ENCODE results near the gene MT1H. TPM values are rescaled to one million over a fixed set of nuclear protein-coding genes. Genes with fewer than 3 reads are reported as not detected.

The MT1H gene
- total and polyA plus RNA-seq, 2 of the 13 experiments (the other 11 are each of a cell fraction or from before 2014, with no cell fraction given): 0.60 TPM; not detected in 1

DNA sequence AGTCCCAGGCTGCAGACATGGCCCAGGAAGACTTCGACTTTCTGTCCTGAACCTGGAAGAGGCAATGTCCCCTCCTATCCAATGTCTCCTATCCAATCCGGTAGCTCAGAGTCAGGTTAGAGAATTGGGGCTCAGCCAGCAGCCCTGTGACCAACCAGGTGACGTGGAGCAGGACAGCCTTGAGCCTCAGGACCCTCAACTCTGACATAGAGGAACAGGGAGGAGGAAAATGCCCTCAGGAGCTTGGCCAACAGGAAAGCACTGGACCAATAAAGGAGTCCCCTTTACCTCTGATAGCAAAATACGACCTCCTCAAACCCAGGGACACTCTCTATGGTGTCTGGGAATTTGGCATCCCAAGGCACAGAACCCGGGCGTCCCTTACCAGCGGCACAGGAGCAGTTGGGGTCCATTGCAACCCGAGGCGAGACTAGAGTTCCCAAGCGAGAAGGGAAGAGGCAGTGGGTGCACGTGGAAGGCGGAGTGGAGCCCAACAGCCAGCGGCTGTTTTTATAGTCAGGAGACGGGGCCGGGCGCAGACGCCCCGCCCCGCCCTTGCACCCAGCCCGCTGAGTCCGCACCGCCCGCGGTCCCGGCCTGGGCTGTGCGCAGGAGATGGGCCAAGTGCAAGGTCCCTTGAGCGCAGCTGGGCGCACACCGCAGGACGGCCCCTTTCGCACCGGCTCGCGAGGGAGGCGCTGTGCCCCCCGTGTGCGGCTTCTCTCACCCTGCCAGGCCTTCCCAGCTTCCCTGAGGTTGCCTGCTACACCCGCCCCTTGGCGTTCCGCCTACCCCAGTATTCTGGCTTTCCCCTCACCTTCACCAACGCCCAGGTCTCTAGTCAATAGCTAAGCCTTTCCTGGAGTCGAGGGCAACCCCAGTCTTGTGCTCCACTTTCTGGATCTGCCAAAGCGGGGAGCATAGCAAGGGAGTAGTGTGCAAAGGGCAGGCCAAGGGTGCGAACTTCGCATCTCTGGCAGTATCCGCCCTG is 1.7 kb upstream of the MT1H start, which contains the start of gene MT1G (continued):
- TF ChIP-seq, protein P1, sequence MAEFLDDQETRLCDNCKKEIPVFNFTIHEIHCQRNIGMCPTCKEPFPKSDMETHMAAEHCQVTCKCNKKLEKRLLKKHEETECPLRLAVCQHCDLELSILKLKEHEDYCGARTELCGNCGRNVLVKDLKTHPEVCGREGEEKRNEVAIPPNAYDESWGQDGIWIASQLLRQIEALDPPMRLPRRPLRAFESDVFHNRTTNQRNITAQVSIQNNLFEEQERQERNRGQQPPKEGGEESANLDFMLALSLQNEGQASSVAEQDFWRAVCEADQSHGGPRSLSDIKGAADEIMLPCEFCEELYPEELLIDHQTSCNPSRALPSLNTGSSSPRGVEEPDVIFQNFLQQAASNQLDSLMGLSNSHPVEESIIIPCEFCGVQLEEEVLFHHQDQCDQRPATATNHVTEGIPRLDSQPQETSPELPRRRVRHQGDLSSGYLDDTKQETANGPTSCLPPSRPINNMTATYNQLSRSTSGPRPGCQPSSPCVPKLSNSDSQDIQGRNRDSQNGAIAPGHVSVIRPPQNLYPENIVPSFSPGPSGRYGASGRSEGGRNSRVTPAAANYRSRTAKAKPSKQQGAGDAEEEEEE (CRISPR knock-in tag; IDR thresholded peaks at IDR 0.05; ENCODE audit: borderline replicate concordance): 0 out of 2 replicates have a peak, but pooled peaks have one; percentile 45
- TF ChIP-seq ERF (CRISPR knock-in tag; IDR thresholded peaks at IDR 0.05): peak; percentile 41
- peak; percentile 90; the same call in 1 of the 2 replicates for TF ChIP-seq ZNF567 (CRISPR knock-in tag; IDR thresholded peaks at IDR 0.05; ENCODE audit: borderline replicate concordance)
- TF ChIP-seq DMAP1 (CRISPR knock-in tag; IDR thresholded peaks at IDR 0.05): peak; percentile 62
- no peak for TF ChIP-seq CENPT (CRISPR knock-in tag; IDR thresholded peaks at IDR 0.05; ENCODE audit: low read depth)
- TF ChIP-seq, protein P2, sequence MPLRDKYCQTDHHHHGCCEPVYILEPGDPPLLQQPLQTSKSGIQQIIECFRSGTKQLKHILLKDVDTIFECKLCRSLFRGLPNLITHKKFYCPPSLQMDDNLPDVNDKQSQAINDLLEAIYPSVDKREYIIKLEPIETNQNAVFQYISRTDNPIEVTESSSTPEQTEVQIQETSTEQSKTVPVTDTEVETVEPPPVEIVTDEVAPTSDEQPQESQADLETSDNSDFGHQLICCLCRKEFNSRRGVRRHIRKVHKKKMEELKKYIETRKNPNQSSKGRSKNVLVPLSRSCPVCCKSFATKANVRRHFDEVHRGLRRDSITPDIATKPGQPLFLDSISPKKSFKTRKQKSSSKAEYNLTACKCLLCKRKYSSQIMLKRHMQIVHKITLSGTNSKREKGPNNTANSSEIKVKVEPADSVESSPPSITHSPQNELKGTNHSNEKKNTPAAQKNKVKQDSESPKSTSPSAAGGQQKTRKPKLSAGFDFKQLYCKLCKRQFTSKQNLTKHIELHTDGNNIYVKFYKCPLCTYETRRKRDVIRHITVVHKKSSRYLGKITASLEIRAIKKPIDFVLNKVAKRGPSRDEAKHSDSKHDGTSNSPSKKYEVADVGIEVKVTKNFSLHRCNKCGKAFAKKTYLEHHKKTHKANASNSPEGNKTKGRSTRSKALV (CRISPR knock-in tag; IDR thresholded peaks at IDR 0.05): peak; percentile 99
- TF ChIP-seq, protein P3, sequence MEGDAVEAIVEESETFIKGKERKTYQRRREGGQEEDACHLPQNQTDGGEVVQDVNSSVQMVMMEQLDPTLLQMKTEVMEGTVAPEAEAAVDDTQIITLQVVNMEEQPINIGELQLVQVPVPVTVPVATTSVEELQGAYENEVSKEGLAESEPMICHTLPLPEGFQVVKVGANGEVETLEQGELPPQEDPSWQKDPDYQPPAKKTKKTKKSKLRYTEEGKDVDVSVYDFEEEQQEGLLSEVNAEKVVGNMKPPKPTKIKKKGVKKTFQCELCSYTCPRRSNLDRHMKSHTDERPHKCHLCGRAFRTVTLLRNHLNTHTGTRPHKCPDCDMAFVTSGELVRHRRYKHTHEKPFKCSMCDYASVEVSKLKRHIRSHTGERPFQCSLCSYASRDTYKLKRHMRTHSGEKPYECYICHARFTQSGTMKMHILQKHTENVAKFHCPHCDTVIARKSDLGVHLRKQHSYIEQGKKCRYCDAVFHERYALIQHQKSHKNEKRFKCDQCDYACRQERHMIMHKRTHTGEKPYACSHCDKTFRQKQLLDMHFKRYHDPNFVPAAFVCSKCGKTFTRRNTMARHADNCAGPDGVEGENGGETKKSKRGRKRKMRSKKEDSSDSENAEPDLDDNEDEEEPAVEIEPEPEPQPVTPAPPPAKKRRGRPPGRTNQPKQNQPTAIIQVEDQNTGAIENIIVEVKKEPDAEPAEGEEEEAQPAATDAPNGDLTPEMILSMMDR (CRISPR knock-in tag; IDR thresholded peaks at IDR 0.05): peak; percentile 65
- TF ChIP-seq LCORL (IDR thresholded peaks at IDR 0.05): no peak
- TF ChIP-seq LCORL (CRISPR knock-in tag; IDR thresholded peaks at IDR 0.05): peak; percentile 32; the same call in 1 of the 2 replicates
- TF ChIP-seq POLR2A (IDR thresholded peaks at IDR 0.05; ENCODE audit: insufficient read depth in 1 of 2, low read depth in 2 of 2, low read length in 2 of 2): peak; percentile 89 to 90
- 0 out of 2 replicates have a peak, but pooled peaks have one; percentile 20 for TF ChIP-seq ARHGAP35 (CRISPR knock-in tag; IDR thresholded peaks at IDR 0.05; ENCODE audit: borderline replicate concordance)
- peak; percentile 49; the same call in 1 of the 2 replicates for TF ChIP-seq SAP130 (CRISPR knock-in tag; IDR thresholded peaks at IDR 0.05; ENCODE audit: low read depth)
- TF ChIP-seq PLRG1 (conservative IDR thresholded peaks at IDR 0.05): no peak
- TF ChIP-seq, protein P4, sequence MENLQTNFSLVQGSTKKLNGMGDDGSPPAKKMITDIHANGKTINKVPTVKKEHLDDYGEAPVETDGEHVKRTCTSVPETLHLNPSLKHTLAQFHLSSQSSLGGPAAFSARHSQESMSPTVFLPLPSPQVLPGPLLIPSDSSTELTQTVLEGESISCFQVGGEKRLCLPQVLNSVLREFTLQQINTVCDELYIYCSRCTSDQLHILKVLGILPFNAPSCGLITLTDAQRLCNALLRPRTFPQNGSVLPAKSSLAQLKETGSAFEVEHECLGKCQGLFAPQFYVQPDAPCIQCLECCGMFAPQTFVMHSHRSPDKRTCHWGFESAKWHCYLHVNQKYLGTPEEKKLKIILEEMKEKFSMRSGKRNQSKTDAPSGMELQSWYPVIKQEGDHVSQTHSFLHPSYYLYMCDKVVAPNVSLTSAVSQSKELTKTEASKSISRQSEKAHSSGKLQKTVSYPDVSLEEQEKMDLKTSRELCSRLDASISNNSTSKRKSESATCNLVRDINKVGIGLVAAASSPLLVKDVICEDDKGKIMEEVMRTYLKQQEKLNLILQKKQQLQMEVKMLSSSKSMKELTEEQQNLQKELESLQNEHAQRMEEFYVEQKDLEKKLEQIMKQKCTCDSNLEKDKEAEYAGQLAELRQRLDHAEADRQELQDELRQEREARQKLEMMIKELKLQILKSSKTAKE (CRISPR knock-in tag; IDR thresholded peaks at IDR 0.05; ENCODE audit: borderline replicate concordance): peak; percentile 61; the same call in 1 of the 2 replicates
- 0 out of 2 replicates have a peak, but pooled peaks have one; percentile 3 for TF ChIP-seq POGZ (CRISPR knock-in tag; IDR thresholded peaks at IDR 0.05)
- TF ChIP-seq FOXC1 (CRISPR knock-in tag; IDR thresholded peaks at IDR 0.05; ENCODE audit: borderline replicate concordance): 0 out of 2 replicates have a peak, but pooled peaks have one; percentile 16
- TF ChIP-seq MEIS1 (CRISPR knock-in tag; IDR thresholded peaks at IDR 0.05; ENCODE audit: borderline replicate concordance): peak; percentile 71
- no peak for TF ChIP-seq KLF9 (CRISPR knock-in tag; IDR thresholded peaks at IDR 0.05; ENCODE audit: low read depth)
- TF ChIP-seq NFKB2 (CRISPR knock-in tag; IDR thresholded peaks at IDR 0.05; ENCODE audit: borderline replicate concordance): peak; percentile 68; the same call in 1 of the 2 replicates
- TF ChIP-seq, protein P5, sequence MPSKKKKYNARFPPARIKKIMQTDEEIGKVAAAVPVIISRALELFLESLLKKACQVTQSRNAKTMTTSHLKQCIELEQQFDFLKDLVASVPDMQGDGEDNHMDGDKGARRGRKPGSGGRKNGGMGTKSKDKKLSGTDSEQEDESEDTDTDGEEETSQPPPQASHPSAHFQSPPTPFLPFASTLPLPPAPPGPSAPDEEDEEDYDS (CRISPR knock-in tag; IDR thresholded peaks at IDR 0.05): peak; percentile 57; the same call in 1 of the 2 replicates
- no peak for TF ChIP-seq ZNF20 (CRISPR knock-in tag; IDR thresholded peaks at IDR 0.05)

Data from HepG2 (cell line).